Progenitor cell of endocrine pancreas (in vitro differentiated cells): ENCODE measurements around the gene OLIG3. TPM values are rescaled to one million over a fixed set of nuclear protein-coding genes. Genes with fewer than 3 reads are reported as not detected.

Experiments
- DNase-seq: peaks from one replicate; pipeline ENCODE4 v3.0.0; 2021; ENCODE audit warnings: low spot score; ENCODE audit not compliant: unreplicated experiment
- H3K27ac Mint-ChIP-seq: 2 replicates; pipeline ENCODE4 v1.8.0; 2021; ENCODE audit warnings: mild to moderate bottlenecking, moderate library complexity, mixed read lengths
- H3K27me3 Mint-ChIP-seq: 2 replicates; pipeline ENCODE4 v1.8.0; 2021; ENCODE audit warnings: mixed read lengths
- H3K36me3 Mint-ChIP-seq: 2 replicates; pipeline ENCODE4 v1.8.0; 2022; ENCODE audit warnings: mixed read lengths; ENCODE audit not compliant: insufficient read depth
- H3K4me1 Mint-ChIP-seq: 2 replicates; pipeline ENCODE4 v1.8.0; 2021; ENCODE audit warnings: low read depth, mixed read lengths
- H3K4me3 Mint-ChIP-seq: 2 replicates; pipeline ENCODE4 v1.8.0; 2021; ENCODE audit warnings: low read depth, mild to moderate bottlenecking, moderate library complexity, mixed read lengths
- H3K9me3 Mint-ChIP-seq: 2 replicates; pipeline ENCODE4 v1.8.0; 2021; ENCODE audit warnings: low read depth, mixed read lengths
- total RNA-seq: library from RNA; stranded (reverse); gene quantifications from 2 replicates; pipeline ENCODE4 v1.2.1, GENCODE V29; 2021
- TF ChIP-seq, protein P1 (sequence below): fragments of 200-600 bp; sonication (generic); IDR thresholded peaks from one replicate; pipeline ENCODE4 v1.5.0; 2021; ENCODE audit warnings: antibody characterized with exemption, mild to moderate bottlenecking; ENCODE audit not compliant: unreplicated experiment

Gene OLIG3
- total RNA-seq, 1 donor from 2014 or later: not detected

DNA sequence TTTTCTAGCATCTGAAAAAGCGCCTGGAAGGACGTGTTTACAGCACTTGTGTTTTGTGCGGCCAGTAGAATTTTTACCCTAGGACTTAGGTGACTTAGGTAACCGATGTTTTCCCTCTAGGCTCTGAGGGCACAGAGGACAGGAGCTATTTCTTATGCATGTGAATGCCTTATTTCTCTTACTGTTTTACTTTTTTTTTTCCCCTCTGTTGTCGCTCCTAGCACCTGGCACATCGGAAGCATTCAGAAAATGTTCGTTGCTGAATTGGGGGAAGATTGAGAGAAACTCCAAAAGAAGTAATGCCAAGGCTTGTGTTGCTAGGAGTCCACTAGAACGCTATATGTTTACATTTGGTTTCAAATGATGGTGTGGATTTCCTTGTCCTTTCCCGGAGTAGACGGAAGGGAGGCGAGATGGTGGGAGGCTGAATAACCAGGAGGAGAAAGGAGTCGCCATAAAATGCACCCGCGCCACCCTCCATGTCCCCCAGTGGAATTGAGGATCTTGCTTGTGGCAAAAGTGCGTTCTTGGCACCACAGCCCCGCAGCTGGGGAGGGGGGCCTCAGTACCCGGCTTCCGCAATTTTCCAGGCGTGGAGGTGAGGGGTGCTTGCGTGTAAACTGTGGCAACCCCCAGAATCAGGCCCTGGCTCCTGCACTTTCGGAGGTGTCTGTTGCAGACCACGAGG is 6.9 kb downstream of the OLIG3 start:
- no peak for DNase-seq

DNA sequence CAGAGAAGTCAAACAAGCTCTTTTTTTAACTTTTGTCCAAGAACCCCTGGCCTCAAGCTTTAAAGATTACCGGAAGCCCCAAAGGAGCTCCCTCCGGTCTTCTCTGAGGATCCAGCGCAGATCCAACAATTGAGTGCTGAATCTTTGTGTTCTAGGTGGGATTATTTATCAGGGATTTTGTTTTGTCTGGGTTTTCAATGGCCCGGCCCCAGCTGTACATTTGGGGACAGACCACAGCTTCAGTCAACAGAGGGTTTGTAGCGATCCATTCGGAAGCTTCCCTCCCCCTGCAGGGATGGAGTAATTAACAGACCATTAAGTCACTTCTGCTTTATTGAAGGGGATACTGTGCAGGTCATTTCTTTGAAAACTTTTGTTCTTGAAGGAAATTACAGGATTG is 7.8 kb downstream of the OLIG3 start:
- H3K27ac Mint-ChIP-seq: no peak overlapping the region
- peaks cover 4% of the 10 kb centered on the region for H3K4me1 Mint-ChIP-seq
- no peaks in the 10 kb centered on the region for H3K9me3 Mint-ChIP-seq
- no peaks in the 10 kb centered on the region for H3K36me3 Mint-ChIP-seq
- peaks cover 94% of the 10 kb centered on the region for H3K27me3 Mint-ChIP-seq
- TF ChIP-seq, protein P1, sequence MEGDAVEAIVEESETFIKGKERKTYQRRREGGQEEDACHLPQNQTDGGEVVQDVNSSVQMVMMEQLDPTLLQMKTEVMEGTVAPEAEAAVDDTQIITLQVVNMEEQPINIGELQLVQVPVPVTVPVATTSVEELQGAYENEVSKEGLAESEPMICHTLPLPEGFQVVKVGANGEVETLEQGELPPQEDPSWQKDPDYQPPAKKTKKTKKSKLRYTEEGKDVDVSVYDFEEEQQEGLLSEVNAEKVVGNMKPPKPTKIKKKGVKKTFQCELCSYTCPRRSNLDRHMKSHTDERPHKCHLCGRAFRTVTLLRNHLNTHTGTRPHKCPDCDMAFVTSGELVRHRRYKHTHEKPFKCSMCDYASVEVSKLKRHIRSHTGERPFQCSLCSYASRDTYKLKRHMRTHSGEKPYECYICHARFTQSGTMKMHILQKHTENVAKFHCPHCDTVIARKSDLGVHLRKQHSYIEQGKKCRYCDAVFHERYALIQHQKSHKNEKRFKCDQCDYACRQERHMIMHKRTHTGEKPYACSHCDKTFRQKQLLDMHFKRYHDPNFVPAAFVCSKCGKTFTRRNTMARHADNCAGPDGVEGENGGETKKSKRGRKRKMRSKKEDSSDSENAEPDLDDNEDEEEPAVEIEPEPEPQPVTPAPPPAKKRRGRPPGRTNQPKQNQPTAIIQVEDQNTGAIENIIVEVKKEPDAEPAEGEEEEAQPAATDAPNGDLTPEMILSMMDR: no peak
- no peak for DNase-seq
- no peak overlapping the region for H3K4me3 Mint-ChIP-seq

More for the DNA sequence above, 6.9 kb downstream of the OLIG3 start:
- H3K27ac Mint-ChIP-seq: no peak overlapping the region
- H3K36me3 Mint-ChIP-seq: no peaks in the 10 kb centered on the region
- no peak overlapping the region for H3K4me3 Mint-ChIP-seq
- peaks cover 4% of the 10 kb centered on the region for H3K4me1 Mint-ChIP-seq
- peaks cover 97% of the 10 kb centered on the region for H3K27me3 Mint-ChIP-seq
- TF ChIP-seq, protein P1: no peak
- no peaks in the 10 kb centered on the region for H3K9me3 Mint-ChIP-seq

DNA sequence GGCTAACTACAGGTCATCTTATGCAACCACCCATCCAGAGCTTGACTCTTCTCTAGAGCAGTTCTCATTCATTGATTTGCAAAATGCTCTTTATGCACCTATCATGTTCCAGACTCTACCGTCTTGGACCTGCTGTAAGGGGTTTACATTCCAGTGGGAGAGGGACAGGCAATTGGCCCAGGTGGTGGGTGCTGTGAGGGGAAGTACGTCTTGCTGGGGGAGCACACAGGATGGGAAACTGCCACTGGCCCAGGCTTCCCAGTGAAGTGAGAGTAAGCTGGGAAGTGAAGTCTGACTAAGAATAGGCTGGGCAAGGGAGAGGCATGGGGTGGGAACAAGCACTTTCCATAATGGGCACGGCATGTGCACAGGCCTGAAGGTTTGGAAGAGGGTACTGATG is 13.8 kb downstream of the OLIG3 start:
- DNase-seq: no peak
- Mint-ChIP-seq H3K36me3 (no peaks in the 10 kb centered on the region), H3K27ac (no peak overlapping the region), H3K9me3 (no peaks in the 10 kb centered on the region), H3K27me3 (peaks cover 67% of the 10 kb centered on the region), H3K4me1 (no peaks in the 10 kb centered on the region), H3K4me3 (no peak overlapping the region)
- TF ChIP-seq, protein P1: no peak

DNA sequence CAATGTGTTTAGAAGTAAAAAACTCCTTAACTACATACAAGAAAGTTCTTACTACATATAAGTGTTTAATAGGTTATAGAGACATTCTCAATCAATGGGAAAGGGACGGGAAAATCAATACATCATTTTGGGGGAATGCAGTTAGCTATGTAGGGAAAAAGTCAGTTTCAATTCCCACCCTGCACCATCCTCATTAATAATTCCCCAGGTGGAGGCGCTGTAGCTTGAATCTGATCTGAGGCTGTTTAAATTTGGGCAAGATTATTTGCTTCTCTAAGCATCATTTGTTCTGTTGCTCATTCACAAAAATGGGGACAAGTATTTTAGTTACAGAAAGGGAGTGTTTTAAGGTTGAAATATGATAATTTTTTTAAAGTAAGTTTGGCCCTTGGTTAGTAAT is 19.1 kb downstream of the OLIG3 start:
- Mint-ChIP-seq H3K27me3 (peaks cover 29% of the 10 kb centered on the region), H3K4me3 (no peak overlapping the region), H3K36me3 (no peaks in the 10 kb centered on the region), H3K9me3 (no peaks in the 10 kb centered on the region), H3K4me1 (peaks cover 9% of the 10 kb centered on the region), H3K27ac (no peak overlapping the region)
- no peak for DNase-seq
- TF ChIP-seq, protein P1: peak; percentile 32

DNA sequence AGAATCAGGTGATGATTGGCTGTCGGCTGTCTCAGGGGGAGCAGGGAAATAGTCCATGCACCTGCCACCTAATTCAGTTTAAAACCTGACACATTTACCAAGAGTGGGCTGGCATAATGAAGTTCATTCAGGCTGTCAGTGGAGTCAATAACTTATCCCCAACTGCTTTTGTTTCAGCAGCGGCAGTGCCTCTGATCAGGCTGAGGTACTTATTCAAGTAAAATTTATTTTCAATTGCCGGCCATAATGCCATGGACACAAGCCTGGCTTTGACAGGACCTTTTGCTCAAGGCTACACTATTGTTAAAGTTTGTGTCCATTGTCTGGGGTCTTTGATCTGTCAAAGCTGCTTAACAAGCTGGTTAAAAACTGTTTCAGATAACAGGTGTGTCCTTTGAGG is 20.6 kb downstream of the OLIG3 start:
- Mint-ChIP-seq H3K27me3 (peaks cover 18% of the 10 kb centered on the region), H3K4me3 (no peak overlapping the region), H3K27ac (no peak overlapping the region), H3K4me1 (peaks cover 9% of the 10 kb centered on the region), H3K9me3 (no peaks in the 10 kb centered on the region), H3K36me3 (no peaks in the 10 kb centered on the region)
- no peak for DNase-seq
- TF ChIP-seq, protein P1: no peak
